Erythroblast (primary cell): ENCODE data around the gene MTX2.

Experiments
- GATA1 ChIP-seq: IDR thresholded peaks from 2 replicates; pipeline ENCODE4 v1.6.1; 2011; ENCODE audit warnings: low read depth, mild to moderate bottlenecking, control low read depth, low read length, moderate library complexity
- POLR2A ChIP-seq: IDR thresholded peaks from 2 replicates; pipeline ENCODE4 v1.6.1; 2011; ENCODE audit warnings: mild to moderate bottlenecking, low read length

DNA sequence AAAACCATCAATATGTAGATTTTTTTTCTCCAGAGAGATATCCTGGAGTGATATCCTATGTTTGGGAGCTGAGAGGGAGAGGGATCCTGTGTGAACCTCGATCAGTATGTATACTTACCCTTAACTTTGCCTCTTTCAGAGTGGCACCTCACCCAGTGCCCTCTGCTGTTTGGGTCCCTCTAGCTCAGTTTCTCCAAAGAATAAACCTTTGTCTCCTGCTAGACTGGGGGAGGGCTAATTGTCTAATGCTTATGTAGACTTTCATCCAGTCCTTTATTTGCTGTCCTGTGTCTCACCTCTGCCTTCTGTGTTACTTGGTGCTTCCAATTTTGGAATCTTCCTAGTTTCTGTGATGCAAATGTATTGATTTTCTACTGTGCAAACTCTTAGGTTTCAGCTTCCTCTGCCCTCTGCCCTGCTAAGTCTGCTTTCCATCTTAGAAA lies 48.4 kb downstream of the MTX2 start:
- TF ChIP-seq POLR2A, result no peak
- no peak for TF ChIP-seq GATA1
